Natural killer cell (primary cell): Measurements from ENCODE around the gene TENM4. TPM values are rescaled to one million over a fixed set of nuclear protein-coding genes. Genes with fewer than 3 reads are reported as not detected.

Source experiments
- ATAC-seq, 3 donors: fragments of 150-1000 bp in 2 of 3; fragments of 200-7000 bp in 1 of 3; cut with Tn5 transposase; 1 replicate in 1 of 3; 2 replicates in 2 of 3; pipeline ENCODE4 v1.10.0; 2021; ENCODE audit warnings: mild to moderate bottlenecking in 2 of 3, moderate library complexity in 2 of 3
- DNase-seq, 2 donors: peaks; one replicate each; pipeline versions ENCODE4 v3.0.0 to v3.0.0-alpha.2; 2013 to 2021; ENCODE audit warnings: mixed read lengths in 1 of 2
- H3K27ac ChIP-seq: one replicate; pipeline ENCODE4 v1.5.1; 2013; ENCODE audit warnings: mild to moderate bottlenecking, low read length
- H3K27me3 ChIP-seq: one replicate; pipeline ENCODE4 v1.6.1; 2013; ENCODE audit warnings: low read length; ENCODE audit not compliant: control insufficient read depth, insufficient read depth
- H3K36me3 ChIP-seq: one replicate; pipeline ENCODE4 v1.6.1; 2013; ENCODE audit warnings: low read length; ENCODE audit not compliant: control insufficient read depth, insufficient read depth
- H3K4me1 ChIP-seq: one replicate; pipeline ENCODE4 v1.6.1; 2013; ENCODE audit warnings: low read length; ENCODE audit not compliant: control insufficient read depth, insufficient read depth
- H3K4me3 ChIP-seq: one replicate; pipeline ENCODE4 v1.5.1; 2013; ENCODE audit warnings: low read length
- H3K9me3 ChIP-seq: one replicate; pipeline ENCODE4 v1.6.1; 2013; ENCODE audit warnings: low read length; ENCODE audit not compliant: control insufficient read depth, insufficient read depth
- H3K27ac Mint-ChIP-seq, 2 donors: one replicate each; pipeline ENCODE4 v1.8.0; 2022; ENCODE audit warnings: mild to moderate bottlenecking in 2 of 2, mixed read lengths in 2 of 2, moderate library complexity in 1 of 2
- H3K27me3 Mint-ChIP-seq, 2 donors: one replicate each; pipeline ENCODE4 v1.8.0; 2022; ENCODE audit warnings: low read depth in 2 of 2, mixed read lengths in 2 of 2
- H3K36me3 Mint-ChIP-seq: one replicate; pipeline ENCODE4 v1.8.0; 2022; ENCODE audit warnings: mixed read lengths
- H3K4me1 Mint-ChIP-seq, 2 donors: one replicate each; pipeline ENCODE4 v1.8.0; 2022; ENCODE audit warnings: mixed read lengths in 2 of 2
- H3K4me3 Mint-ChIP-seq: one replicate; pipeline ENCODE4 v1.8.0; 2022; ENCODE audit warnings: mild to moderate bottlenecking, moderate library complexity, mixed read lengths
- H3K9me3 Mint-ChIP-seq, 2 donors: one replicate each; pipeline ENCODE4 v1.8.0; 2022; ENCODE audit warnings: mixed read lengths in 2 of 2
- WGBS: methylation state at CpG from one replicate; pipeline ENCODE4 v1.1.7; 2013; ENCODE audit warnings: missing lambda C conversion rate; ENCODE audit not compliant: insufficient coverage; 5-methylcytosine and 5-hydroxymethylcytosine counted together
- intact Hi-C: fragments of 100-400 bp; cut with micrococcal nuclease; formaldehyde crosslinking; loops from one replicate; pipeline ENCODE4 v1.14.2; 2022
- total RNA-seq, 4 donors: library from RNA; stranded (reverse); fragments of 120-200 nt in 1 of 4; gene quantifications; one replicate each; pipeline versions ENCODE4 v1.2.3 to v1.2.4, GENCODE V29; 2013 to 2022
- TF ChIP-seq, protein P1 (sequence below): fragments of 200-600 bp; IDR thresholded peaks from one replicate; pipeline ENCODE4 v1.8.0; 2022; ENCODE audit warnings: antibody characterized with exemption

The TENM4 gene
- total RNA-seq, 3 donors from 2014 or later (not counting 1 experiment from before 2014, with no cell fraction given) = 0.63 to 0.75 TPM; not detected in 1

DNA sequence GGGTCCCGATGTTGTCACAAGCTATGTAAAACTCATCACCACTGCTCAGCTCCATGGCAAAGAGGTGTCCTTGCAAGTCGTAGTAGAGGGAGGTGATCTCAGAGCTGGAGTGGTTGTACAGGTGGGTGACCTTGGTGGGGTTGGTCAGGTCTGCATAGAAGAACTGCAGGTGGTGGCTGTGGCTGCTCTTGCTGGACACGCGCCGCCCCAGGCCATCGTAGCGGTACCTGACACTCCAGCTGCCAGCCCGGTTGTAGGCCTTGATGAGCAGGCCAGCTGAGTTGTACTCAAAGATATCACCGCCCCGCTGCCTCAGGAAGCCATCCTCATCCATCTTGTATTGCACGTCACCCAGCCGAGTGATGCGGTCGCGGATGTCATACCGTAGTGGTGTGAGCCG lies 771.6 kb downstream of the TENM4 start:
- H3K4me3 Mint-ChIP-seq = no peak overlapping the region
- H3K4me1 Mint-ChIP-seq = no peaks in the 10 kb centered on the region
- Histone ChIP-seq H3K4me1 (no peaks in the 10 kb centered on the region), H3K36me3 (no peaks in the 10 kb centered on the region), H3K27me3 (no peaks in the 10 kb centered on the region), H3K27ac (no peak overlapping the region), H3K9me3 (no peaks in the 10 kb centered on the region), H3K4me3 (no peak overlapping the region)
- H3K9me3 Mint-ChIP-seq = no peaks in the 10 kb centered on the region
- no peaks in the 10 kb centered on the region for H3K27me3 Mint-ChIP-seq
- TF ChIP-seq, protein P1, sequence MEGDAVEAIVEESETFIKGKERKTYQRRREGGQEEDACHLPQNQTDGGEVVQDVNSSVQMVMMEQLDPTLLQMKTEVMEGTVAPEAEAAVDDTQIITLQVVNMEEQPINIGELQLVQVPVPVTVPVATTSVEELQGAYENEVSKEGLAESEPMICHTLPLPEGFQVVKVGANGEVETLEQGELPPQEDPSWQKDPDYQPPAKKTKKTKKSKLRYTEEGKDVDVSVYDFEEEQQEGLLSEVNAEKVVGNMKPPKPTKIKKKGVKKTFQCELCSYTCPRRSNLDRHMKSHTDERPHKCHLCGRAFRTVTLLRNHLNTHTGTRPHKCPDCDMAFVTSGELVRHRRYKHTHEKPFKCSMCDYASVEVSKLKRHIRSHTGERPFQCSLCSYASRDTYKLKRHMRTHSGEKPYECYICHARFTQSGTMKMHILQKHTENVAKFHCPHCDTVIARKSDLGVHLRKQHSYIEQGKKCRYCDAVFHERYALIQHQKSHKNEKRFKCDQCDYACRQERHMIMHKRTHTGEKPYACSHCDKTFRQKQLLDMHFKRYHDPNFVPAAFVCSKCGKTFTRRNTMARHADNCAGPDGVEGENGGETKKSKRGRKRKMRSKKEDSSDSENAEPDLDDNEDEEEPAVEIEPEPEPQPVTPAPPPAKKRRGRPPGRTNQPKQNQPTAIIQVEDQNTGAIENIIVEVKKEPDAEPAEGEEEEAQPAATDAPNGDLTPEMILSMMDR = no peak
- H3K36me3 Mint-ChIP-seq = no peaks in the 10 kb centered on the region
- DNase-seq (no peak), ATAC-seq (no peak)
- 98% methylated on average over 17 of the region's 17 CpGs for WGBS
- intact Hi-C loops = no loop called here
- no peak overlapping the region for H3K27ac Mint-ChIP-seq

GRCh38 chr11:78667461-78667860 lies 773.4 kb downstream of the TENM4 start:
- Histone ChIP-seq H3K9me3 (no peaks in the 10 kb centered on the region), H3K27me3 (no peaks in the 10 kb centered on the region), H3K4me1 (no peaks in the 10 kb centered on the region), H3K4me3 (no peak overlapping the region), H3K36me3 (no peaks in the 10 kb centered on the region), H3K27ac (no peak overlapping the region)
- intact Hi-C loops = no loop called here
- Mint-ChIP-seq H3K9me3 (no peaks in the 10 kb centered on the region), H3K4me1 (no peaks in the 10 kb centered on the region), H3K36me3 (no peaks in the 10 kb centered on the region), H3K27me3 (peaks cover 0 to 5% of the 10 kb centered on the region in 2 donors), H3K27ac (no peak overlapping the region), H3K4me3 (no peak overlapping the region)
- WGBS = 100% methylated on average over 1 of the region's 2 CpGs
- no peak for ATAC-seq
- TF ChIP-seq, protein P1 = no peak
- no peak for DNase-seq

DNA sequence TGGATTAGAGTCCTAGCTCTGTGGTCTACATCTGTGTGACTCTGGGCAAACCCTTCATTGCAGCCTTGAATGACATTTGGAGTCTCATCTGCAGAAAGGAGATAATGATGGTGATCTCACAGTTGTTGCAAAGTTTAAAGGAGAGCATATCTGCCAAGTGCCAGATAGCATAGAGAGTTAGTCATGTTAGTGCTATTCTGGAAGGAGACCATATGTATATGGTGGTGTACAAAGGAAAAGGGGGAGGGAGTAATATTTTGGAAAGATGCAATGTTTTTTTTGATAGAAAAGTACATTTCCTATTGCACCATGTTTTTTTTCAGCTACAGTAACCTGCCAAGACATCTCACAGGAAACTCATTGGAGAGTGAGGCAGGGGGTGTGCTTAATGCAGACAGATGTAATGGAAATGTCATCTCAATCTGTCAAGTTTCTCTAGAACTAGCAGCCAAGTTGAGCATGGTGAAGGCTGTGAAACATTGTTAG lies 774.1 kb downstream of the TENM4 start:
- ATAC-seq = no peak
- intact Hi-C loops = no loop called here

GRCh38 chr11:78664636-78665035 lies 776.2 kb downstream of the TENM4 start:
- ATAC-seq (no peak), DNase-seq (no peak)
- no peaks in the 10 kb centered on the region for H3K36me3 Mint-ChIP-seq
- Histone ChIP-seq H3K36me3 (no peaks in the 10 kb centered on the region), H3K9me3 (no peaks in the 10 kb centered on the region), H3K27me3 (no peaks in the 10 kb centered on the region), H3K4me1 (no peaks in the 10 kb centered on the region), H3K27ac (no peak overlapping the region), H3K4me3 (no peak overlapping the region)
- H3K27ac Mint-ChIP-seq = no peak overlapping the region
- peaks cover 0 to 8% of the 10 kb centered on the region in 2 donors for H3K27me3 Mint-ChIP-seq
- H3K4me3 Mint-ChIP-seq = no peak overlapping the region
- H3K4me1 Mint-ChIP-seq = no peaks in the 10 kb centered on the region
- WGBS = 100% methylated on average over 1 of the region's 1 CpG
- TF ChIP-seq, protein P1 = no peak
- no peaks in the 10 kb centered on the region for H3K9me3 Mint-ChIP-seq
- intact Hi-C loops = no loop called here

More for the DNA sequence above, 774.1 kb downstream of the TENM4 start:
- no peak overlapping the region for H3K4me3 ChIP-seq
- no peak overlapping the region for H3K27ac ChIP-seq
- Mint-ChIP-seq H3K36me3 (no peaks in the 10 kb centered on the region), H3K4me1 (no peaks in the 10 kb centered on the region), H3K27me3 (peaks cover 0 to 6% of the 10 kb centered on the region in 2 donors), H3K27ac (no peak overlapping the region), H3K4me3 (no peak overlapping the region), H3K9me3 (no peaks in the 10 kb centered on the region)
- no peak for DNase-seq
- TF ChIP-seq, protein P1 = no peak
- no peaks in the 10 kb centered on the region for H3K9me3 ChIP-seq
- H3K27me3 ChIP-seq = no peaks in the 10 kb centered on the region
- no peaks in the 10 kb centered on the region for H3K4me1 ChIP-seq
- H3K36me3 ChIP-seq = no peaks in the 10 kb centered on the region
